NCI-H2227 treated with DMSO at 0.1 percent for 48 hours (cell line): ENCODE data around the gene UBE2J2.
"Not testable (repeated sequence)": the region's sequence is repeated elsewhere in the genome, so short reads cannot be mapped to it uniquely, and the experiment has no call there.

ENCODE experiments used
- DNase-seq: peaks from one replicate; lab custom pipeline; 2025; lab: John Stamatoyannopoulos, UW

UBE2J2 gene

GRCh38 chr1:1255611-1256010 is 18.0 kb downstream of the UBE2J2 start:
- DNase-seq, result no peak

- DNase-seq, result no peak
Observed at GRCh38 chr1:1255078-1255477, 18.6 kb downstream of the UBE2J2 start.

GRCh38 chr1:1254667-1254998 is 19.0 kb downstream of the UBE2J2 start:
- DNase-seq, result no peak

- DNase-seq, result no peak
Observed at GRCh38 chr1:1253972-1254666, 19.5 kb downstream of the UBE2J2 start.

- no peak for DNase-seq
Observed at GRCh38 chr1:1253314-1253713, 20.3 kb downstream of the UBE2J2 start.

- DNase-seq, result no peak
Observed at GRCh38 chr1:1250786-1251284, 22.8 kb downstream of the UBE2J2 start.

- not testable (repeated sequence) for DNase-seq
Observed at GRCh38 chr1:1248009-1248913, 25.4 kb downstream of the UBE2J2 start.

- DNase-seq, result no peak
Observed at GRCh38 chr1:1247341-1247913, 26.2 kb downstream of the UBE2J2 start.

GRCh38 chr1:1246577-1247340 is 26.9 kb downstream of the UBE2J2 start, which contains the start of gene C1QTNF12:
Gene C1QTNF12, minus strand, starts transcription at chr1:1246722. Its CDS starts 32 bp downstream, at chr1:1246690.
- DNase-seq, result no peak

- no peak for DNase-seq
Observed at GRCh38 chr1:1245817-1246576, 27.7 kb downstream of the UBE2J2 start.

- DNase-seq, result no peak
Observed at GRCh38 chr1:1245178-1245816, 28.4 kb downstream of the UBE2J2 start.

- DNase-seq, result no peak
Observed at GRCh38 chr1:1244192-1244811, 29.4 kb downstream of the UBE2J2 start.

GRCh38 chr1:1243807-1244191 is 29.9 kb downstream of the UBE2J2 start:
- no peak for DNase-seq

GRCh38 chr1:1243266-1243660 is 30.4 kb downstream of the UBE2J2 start:
- DNase-seq, result no peak

GRCh38 chr1:1242461-1243265 is 31.0 kb downstream of the UBE2J2 start:
- no peak for DNase-seq

GRCh38 chr1:1241588-1242219 is 31.9 kb downstream of the UBE2J2 start:
- DNase-seq, result no peak

GRCh38 chr1:1240822-1241587 is 32.6 kb downstream of the UBE2J2 start:
- DNase-seq, result no peak

- no peak for DNase-seq
Observed at GRCh38 chr1:1240348-1240732, 33.3 kb downstream of the UBE2J2 start.
